Muscle layer of duodenum (tissue), 2 donors: ENCODE measurements around the gene TECPR2.
A peak's percentile ranks its signal among the peaks of the same experiment; 100 is the strongest.

Experiments
- H3K27ac ChIP-seq: one replicate; pipeline ENCODE4 v1.7.0; 2013; ENCODE audit warnings: mild to moderate bottlenecking, low read length
- H3K27me3 ChIP-seq: one replicate; pipeline ENCODE4 v1.7.0; 2013; ENCODE audit warnings: low read depth, mild to moderate bottlenecking, control low read depth, low read length
- H3K36me3 ChIP-seq, 2 donors: one replicate each; pipeline ENCODE4 v1.7.0; 2013; ENCODE audit warnings: low read length in 2 of 2, control low read depth in 1 of 2, mild to moderate bottlenecking in 1 of 2; ENCODE audit not compliant: insufficient read depth in 2 of 2, control insufficient read depth in 1 of 2
- H3K4me1 ChIP-seq, 2 donors: one replicate each; pipeline ENCODE4 v1.7.0; 2013; ENCODE audit warnings: low read length in 2 of 2, mild to moderate bottlenecking in 2 of 2, control low read depth in 1 of 2, moderate library complexity in 1 of 2; ENCODE audit not compliant: insufficient read depth in 2 of 2, control insufficient read depth in 1 of 2
- H3K4me3 ChIP-seq, 2 donors: one replicate each; pipeline ENCODE4 v1.7.0; 2013; ENCODE audit warnings: low read length in 2 of 2, low read depth in 1 of 2, mild to moderate bottlenecking in 1 of 2
- H3K9me3 ChIP-seq, 2 donors: one replicate each; pipeline ENCODE4 v1.7.0; 2013; ENCODE audit warnings: low read length in 2 of 2, control low read depth in 1 of 2, mild to moderate bottlenecking in 1 of 2; ENCODE audit not compliant: control insufficient read depth in 1 of 2
- donor health status: healthy.

Gene TECPR2

DNA sequence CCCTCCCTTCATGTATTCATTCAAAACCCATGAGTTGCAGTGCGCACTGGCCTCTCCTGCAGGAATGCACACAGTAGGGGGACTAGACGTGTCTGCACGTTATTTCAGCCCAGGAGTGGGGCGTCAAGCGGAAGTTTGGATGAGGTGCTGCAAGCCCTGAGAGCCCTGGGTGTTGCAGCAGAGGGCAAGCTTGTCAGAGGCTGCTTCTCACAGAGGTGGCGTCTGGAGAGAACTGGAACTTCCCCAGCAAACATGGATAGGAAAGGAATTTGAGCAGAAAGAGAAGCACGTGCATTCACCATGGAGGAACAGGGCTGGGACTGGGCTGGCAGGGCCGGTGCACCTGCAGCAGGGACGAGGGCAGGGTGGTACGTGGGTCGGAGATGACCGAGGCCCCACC lies 64.9 kb downstream of the TECPR2 start:
- peaks cover 11 to 27% of the 10 kb centered on the region in 2 donors for H3K36me3 ChIP-seq

DNA sequence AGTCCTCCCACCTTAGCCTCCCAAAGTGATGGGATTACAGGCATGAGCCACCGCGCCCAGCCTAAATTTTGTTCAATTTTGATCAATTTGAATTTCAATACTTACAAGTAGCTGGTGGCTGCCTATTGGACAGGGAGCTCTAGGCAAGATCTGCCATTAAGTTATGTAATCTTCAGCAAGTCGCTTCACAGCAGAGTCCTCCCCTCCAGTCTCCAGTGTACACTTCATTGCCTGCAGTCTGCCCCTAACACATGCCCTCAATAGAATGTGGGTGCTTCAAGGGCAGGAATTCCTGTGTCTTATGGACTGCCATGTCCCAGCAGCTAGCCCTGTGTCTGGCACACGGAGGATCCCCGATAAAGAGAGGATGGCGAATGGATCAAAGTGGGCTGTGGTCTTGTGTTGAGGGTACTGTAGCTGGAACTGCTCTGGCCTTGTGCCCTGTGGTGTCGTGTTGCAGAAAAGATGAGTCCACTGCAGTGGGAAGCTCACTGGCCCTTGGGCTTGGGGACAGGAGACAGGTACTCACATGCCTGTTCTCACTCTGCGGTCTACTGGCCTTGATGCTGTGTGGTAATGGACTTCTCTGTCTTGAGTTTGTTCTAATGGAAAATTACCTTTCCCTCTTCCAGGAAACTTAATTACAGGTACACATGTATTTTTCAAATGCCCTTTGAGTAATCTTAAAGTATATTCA lies 67.6 kb downstream of the TECPR2 start:
- H3K36me3 ChIP-seq, result peaks cover 15 to 35% of the 10 kb centered on the region in 2 donors
- no peaks in the 10 kb centered on the region for H3K9me3 ChIP-seq
- no peak overlapping the region for H3K4me3 ChIP-seq
- no peaks in the 10 kb centered on the region for H3K4me1 ChIP-seq
- H3K27ac ChIP-seq, result no peak overlapping the region
- no peaks in the 10 kb centered on the region for H3K27me3 ChIP-seq

More for the DNA sequence above, 64.9 kb downstream of the TECPR2 start:
- Histone ChIP-seq H3K27ac (no peak overlapping the region), H3K27me3 (no peaks in the 10 kb centered on the region), H3K4me1 (no peaks in the 10 kb centered on the region), H3K9me3 (no peaks in the 10 kb centered on the region), H3K4me3 (no peak overlapping the region)

DNA sequence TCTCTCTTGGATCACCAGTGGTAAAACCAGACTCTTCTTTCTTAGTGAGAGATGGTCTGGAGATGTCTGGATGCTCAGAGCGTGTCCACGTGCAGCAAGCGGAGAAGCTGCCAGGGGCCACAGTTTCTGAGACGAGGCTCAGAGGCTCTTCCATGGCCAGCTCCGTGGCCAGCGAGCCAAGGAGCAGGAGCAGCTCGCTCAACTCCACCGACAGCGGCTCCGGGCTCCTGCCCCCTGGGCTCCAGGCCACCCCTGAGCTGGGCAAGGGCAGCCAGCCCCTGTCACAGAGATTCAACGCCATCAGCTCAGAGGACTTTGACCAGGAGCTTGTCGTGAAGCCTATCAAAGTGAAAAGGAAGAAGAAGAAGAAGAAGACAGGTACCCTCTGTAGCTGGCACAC lies 69.0 kb downstream of the TECPR2 start:
- Histone ChIP-seq H3K4me3 (no peak overlapping the region), H3K9me3 (no peaks in the 10 kb centered on the region), H3K27me3 (no peaks in the 10 kb centered on the region), H3K27ac (no peak overlapping the region), H3K36me3 (peaks cover 15 to 47% of the 10 kb centered on the region in 2 donors), H3K4me1 (no peaks in the 10 kb centered on the region)

DNA sequence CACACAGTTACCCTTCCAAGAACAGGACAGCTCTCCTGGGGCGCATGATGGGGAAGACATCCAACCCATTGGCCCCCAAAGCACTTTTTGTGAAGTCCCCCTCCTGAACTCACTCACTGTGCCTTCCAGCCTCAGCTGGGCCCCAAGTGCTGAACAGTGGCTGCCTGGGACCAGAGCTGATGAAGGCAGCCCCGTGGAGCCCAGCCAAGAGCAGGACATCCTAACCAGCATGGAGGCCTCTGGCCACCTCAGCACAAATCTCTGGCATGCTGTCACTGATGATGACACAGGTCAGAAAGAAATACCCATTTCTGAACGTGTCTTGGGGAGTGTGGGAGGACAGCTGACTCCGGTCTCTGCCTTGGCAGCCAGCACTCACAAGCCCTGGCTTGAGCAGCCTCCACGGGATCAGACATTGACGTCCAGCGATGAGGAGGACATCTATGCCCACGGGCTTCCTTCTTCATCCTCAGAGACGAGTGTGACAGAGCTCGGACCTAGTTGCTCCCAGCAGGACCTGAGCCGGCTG lies 72.0 kb downstream of the TECPR2 start:
- H3K9me3 ChIP-seq, result no peaks in the 10 kb centered on the region
- no peak overlapping the region for H3K4me3 ChIP-seq
- peaks cover 16 to 40% of the 10 kb centered on the region in 2 donors for H3K36me3 ChIP-seq
- no peak overlapping the region for H3K27ac ChIP-seq
- H3K27me3 ChIP-seq, result no peaks in the 10 kb centered on the region
- peaks cover 4 to 5% of the 10 kb centered on the region in 2 donors for H3K4me1 ChIP-seq

DNA sequence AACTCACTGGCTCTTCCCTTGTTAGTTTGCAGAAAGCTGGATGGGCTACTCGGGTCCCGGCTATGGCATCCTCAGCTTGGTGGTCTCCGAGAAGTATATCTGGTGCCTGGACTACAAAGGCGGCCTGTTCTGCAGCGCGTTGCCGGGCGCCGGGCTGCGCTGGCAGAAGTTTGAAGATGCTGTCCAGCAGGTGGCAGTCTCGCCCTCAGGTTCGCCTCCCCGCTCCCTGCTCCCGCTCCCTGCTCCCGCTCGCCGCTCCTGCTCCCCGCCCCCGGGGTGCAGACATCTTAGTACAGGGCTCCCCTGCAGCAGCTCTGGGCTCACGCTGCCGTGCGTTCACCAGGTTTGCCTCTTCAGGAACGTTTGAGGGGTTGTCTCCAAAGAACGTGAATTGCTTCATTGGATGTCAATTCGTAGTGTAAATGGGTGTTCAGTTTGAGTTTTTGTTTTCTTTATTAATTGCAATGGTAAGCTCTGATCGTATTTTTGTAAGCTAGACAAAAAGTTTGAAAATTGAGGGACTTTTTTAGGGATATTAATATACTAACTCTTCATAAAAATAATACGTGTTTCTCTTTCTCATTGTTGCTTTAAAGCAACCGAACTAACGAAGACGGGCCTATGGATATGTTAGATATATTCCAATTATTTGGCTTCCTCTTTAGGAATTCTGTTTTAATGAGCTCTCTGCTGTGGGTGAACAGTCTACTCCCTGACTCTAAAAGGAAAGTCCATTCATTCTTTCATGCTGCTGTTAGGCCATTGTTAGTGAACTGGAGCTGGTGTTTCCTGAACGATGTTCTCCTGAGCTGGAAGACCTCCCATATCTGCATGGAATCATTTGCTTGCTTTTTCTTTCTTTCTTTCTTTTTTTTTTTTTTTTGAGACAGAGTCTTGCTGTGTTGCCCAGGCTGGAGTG lies 75.5 kb downstream of the TECPR2 start:
- Histone ChIP-seq H3K36me3 (peaks cover 39 to 64% of the 10 kb centered on the region in 2 donors), H3K4me3 (peak overlapping the region; percentile 18 to 54), H3K9me3 (no peaks in the 10 kb centered on the region), H3K27me3 (no peaks in the 10 kb centered on the region), H3K4me1 (peaks cover 4 to 5% of the 10 kb centered on the region in 2 donors), H3K27ac (no peak overlapping the region)

DNA sequence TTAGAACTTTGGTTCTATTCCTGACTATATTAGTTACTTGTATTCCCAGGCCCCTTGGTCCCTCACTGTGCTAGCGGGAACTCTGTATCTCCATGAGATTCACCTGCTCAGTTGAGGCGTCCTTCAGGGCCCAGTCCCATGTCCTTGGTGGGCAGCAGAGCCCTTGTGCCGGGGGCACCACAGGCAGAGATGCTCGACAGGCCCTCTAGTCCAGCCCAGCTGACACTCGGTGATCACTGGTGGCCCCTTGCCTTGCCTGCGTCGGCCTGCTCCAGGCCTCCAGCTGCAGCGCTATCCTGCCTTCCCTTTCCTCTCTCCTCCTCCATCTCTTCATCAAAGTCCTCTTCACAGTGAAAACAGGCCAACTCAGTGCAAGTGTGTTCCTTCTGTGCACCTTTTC lies 76.8 kb downstream of the TECPR2 start:
- Histone ChIP-seq H3K4me1 (peaks cover 4 to 5% of the 10 kb centered on the region in 2 donors), H3K36me3 (peaks cover 39 to 70% of the 10 kb centered on the region in 2 donors), H3K27ac (no peak overlapping the region)

DNA sequence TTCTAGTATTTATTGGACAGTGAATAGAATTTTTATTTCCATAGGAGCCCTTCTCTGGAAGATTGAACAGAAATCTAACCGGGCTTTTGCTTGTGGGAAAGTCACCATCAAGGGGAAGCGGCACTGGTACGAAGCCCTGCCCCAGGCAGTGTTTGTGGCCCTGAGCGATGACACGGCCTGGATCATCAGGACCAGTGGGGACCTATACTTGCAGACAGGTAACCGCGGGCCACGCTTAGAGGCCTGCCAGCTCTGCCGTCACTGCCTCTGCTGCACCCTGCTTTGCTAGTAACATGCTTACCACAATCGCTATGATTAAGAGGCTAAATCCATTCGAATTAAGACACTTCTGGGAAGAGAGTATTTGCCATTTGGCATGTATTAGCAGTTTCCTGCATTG lies 77.7 kb downstream of the TECPR2 start:
- H3K27ac ChIP-seq, result no peak overlapping the region
- H3K4me1 ChIP-seq, result peaks cover 4 to 5% of the 10 kb centered on the region in 2 donors
- H3K36me3 ChIP-seq, result peaks cover 34 to 70% of the 10 kb centered on the region in 2 donors
- no peaks in the 10 kb centered on the region for H3K27me3 ChIP-seq
- no peak overlapping the region for H3K4me3 ChIP-seq
- H3K9me3 ChIP-seq, result no peaks in the 10 kb centered on the region

More for the DNA sequence above, 76.8 kb downstream of the TECPR2 start:
- H3K27me3 ChIP-seq, result no peaks in the 10 kb centered on the region
- H3K9me3 ChIP-seq, result no peaks in the 10 kb centered on the region
- H3K4me3 ChIP-seq, result no peak overlapping the region

DNA sequence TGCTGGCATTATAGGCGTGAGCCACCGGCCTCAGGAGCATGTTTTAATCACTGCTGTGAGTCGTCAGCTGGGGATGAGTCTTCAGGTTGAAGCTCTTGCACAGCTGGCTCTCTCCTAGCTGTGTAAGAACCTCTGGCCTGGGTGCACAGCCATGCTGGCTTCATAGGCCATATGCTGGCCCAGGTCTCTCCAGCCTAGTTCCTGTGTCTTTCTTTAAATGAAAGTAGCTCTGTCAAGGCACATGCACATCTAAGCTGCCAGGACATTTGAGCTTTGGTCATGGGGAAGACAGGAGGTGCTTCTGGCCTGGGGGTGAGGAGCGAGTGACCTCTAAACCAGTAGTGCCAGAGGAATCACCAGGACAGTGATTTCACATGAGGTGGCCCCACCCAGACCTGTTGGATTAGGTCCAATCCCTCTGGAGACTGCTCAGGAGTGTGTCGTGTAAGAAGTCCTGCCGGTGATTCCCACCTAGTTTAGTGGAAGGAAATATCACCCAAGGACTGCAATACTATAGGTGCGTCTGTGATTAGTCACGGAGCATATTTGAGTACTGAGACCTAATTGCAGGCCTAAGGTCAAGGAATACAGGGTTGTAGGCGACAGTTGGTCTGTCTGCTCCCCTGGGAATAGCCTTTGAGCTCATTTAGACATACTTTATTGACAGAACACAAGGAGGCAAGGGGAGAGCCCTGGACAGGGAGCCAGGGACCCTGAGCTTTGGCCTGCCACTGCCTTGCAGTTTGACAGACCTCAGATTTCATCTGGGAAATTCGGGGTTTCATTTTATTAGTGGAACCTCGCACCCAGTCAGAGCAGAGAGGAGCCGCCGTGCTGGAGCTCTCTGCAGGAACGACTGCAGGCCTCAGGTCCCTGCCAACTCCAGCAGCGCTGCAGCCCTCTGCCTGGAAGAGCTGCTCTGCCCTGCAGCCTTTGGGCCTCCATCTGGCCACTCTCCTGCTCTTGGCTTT lies 79.8 kb downstream of the TECPR2 start:
- Histone ChIP-seq H3K4me1 (peaks cover 4% of the 10 kb centered on the region in 2 donors), H3K4me3 (peak overlapping the region in 1 of 2 donors; percentile 7), H3K36me3 (peaks cover 38 to 74% of the 10 kb centered on the region in 2 donors), H3K27ac (peak overlapping the region; percentile 58), H3K9me3 (no peaks in the 10 kb centered on the region), H3K27me3 (no peaks in the 10 kb centered on the region)

DNA sequence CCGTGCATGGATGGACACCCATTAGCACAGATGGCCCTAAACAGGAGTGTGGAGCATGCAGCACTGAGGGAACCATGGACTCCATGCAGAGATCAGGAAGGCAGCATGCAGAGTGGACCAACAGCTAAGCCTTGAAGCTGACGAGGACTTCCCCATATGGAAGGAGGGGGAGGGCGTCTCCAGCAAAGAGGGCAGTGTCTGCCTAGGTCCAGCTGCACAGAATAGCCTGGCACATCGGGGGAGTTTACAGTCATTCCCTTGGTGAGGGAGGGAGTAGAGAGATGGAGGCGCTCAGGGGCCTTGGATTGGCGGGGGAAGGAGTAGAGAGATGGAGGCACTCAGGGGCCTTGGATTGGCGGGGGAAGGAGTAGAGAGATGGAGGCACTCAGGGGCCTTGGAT lies 82.3 kb downstream of the TECPR2 start:
- peaks cover 45 to 86% of the 10 kb centered on the region in 2 donors for H3K36me3 ChIP-seq
- H3K4me3 ChIP-seq, result no peak overlapping the region
- no peak overlapping the region for H3K27ac ChIP-seq
- H3K9me3 ChIP-seq, result no peaks in the 10 kb centered on the region
- H3K4me1 ChIP-seq, result no peaks in the 10 kb centered on the region
- no peaks in the 10 kb centered on the region for H3K27me3 ChIP-seq

DNA sequence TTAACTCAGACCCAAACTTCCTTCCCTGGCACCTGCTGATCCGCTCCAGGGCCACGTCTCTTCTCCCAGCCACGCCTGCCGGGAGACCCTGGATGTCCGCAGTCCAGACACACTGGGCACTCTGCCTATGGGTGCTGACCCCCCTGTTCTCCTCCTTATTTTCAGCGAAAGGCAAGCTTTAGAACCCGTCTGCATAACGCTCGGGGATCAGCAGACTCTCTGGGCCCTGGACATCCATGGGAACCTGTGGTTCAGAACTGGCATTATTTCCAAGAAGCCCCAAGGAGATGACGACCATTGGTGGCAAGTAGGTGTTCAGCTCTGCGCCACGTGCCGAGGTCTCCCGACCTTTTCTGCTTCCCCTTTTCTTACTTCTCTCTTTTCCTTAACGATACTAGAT lies 82.9 kb downstream of the TECPR2 start:
- Histone ChIP-seq H3K27ac (no peak overlapping the region), H3K27me3 (no peaks in the 10 kb centered on the region), H3K4me1 (no peaks in the 10 kb centered on the region), H3K4me3 (no peak overlapping the region), H3K9me3 (no peaks in the 10 kb centered on the region), H3K36me3 (peaks cover 46 to 86% of the 10 kb centered on the region in 2 donors)
